Neural cell (in vitro differentiated cells): ENCODE measurements around the gene ZNF148. TPM values are rescaled to one million over a fixed set of nuclear protein-coding genes. Genes with fewer than 3 reads are reported as not detected.
A peak's percentile ranks its signal among the peaks of the same experiment; 100 is the strongest.

Experiments used
- H2AFZ ChIP-seq: fragments of 200-600, 300-800 bp; sonication (generic), shearing (Covaris generic); 2 replicates; pipeline ENCODE4 v1.6.0; 2014; ENCODE audit warnings: low read depth, mild to moderate bottlenecking, antibody characterized with exemption, low read length, moderate library complexity
- H3F3A ChIP-seq: fragments of 200-600 bp; shearing (Covaris generic); 2 replicates; pipeline ENCODE4 v1.6.1; 2016; ENCODE audit warnings: mild to moderate bottlenecking, moderate library complexity, mixed read lengths, antibody characterized with exemption, low read length; ENCODE audit not compliant: insufficient read depth, poor library complexity, severe bottlenecking
- H3K27ac ChIP-seq: fragments of 200-600, 300-800 bp; sonication (generic), shearing (Covaris generic); 2 replicates; pipeline ENCODE4 v1.5.1; 2014; ENCODE audit warnings: mild to moderate bottlenecking, low read length, moderate library complexity
- H3K27me3 ChIP-seq: fragments of 300-800, 200-600 bp; sonication (generic), shearing (Covaris generic); 2 replicates; pipeline ENCODE4 v1.6.0; 2014; ENCODE audit warnings: mild to moderate bottlenecking, low read depth, low read length, moderate library complexity; ENCODE audit not compliant: insufficient read depth
- H3K36me3 ChIP-seq: fragments of 300-800, 200-600 bp; sonication (generic), shearing (Covaris generic); 2 replicates; pipeline ENCODE4 v1.5.1; 2014; ENCODE audit warnings: mild to moderate bottlenecking, antibody characterized with exemption, low read length, moderate library complexity; ENCODE audit not compliant: insufficient read depth
- H3K4me2 ChIP-seq: fragments of 300-800, 200-600 bp; sonication (generic), shearing (Covaris generic); 2 replicates; pipeline ENCODE4 v1.6.0; 2014; ENCODE audit warnings: mild to moderate bottlenecking, low read length
- H3K4me3 ChIP-seq: fragments of 300-800, 200-600 bp; sonication (generic), shearing (Covaris generic); 2 replicates; pipeline ENCODE4 v1.5.1; 2014; ENCODE audit warnings: mild to moderate bottlenecking, low read length, moderate library complexity
- H3K79me2 ChIP-seq: fragments of 200-600 bp; shearing (Covaris generic); replicated peaks from 2 replicates; pipeline ENCODE4 v1.6.0; 2014; ENCODE audit warnings: mild to moderate bottlenecking, low read length, moderate library complexity; ENCODE audit not compliant: insufficient read depth
- H3K9ac ChIP-seq: fragments of 300-800, 200-600 bp; sonication (generic), shearing (Covaris generic); 2 replicates; pipeline ENCODE4 v1.6.1; 2016; ENCODE audit warnings: mild to moderate bottlenecking, low read length, mixed read lengths
- H3K9me2 ChIP-seq: fragments of 200-600 bp; shearing (Covaris generic); 2 replicates; pipeline ENCODE4 v1.6.1; 2016; ENCODE audit warnings: mild to moderate bottlenecking, low read length, mixed read lengths; ENCODE audit not compliant: insufficient read depth
- H3K9me3 ChIP-seq: fragments of 200-600, 300-800 bp; sonication (generic), shearing (Covaris generic); 2 replicates; pipeline ENCODE4 v1.6.1; 2016; ENCODE audit warnings: mild to moderate bottlenecking, mixed run types, low read length, moderate library complexity, mixed read lengths
- H4K20me1 ChIP-seq: fragments of 200-600 bp; shearing (Covaris generic); 2 replicates; pipeline ENCODE4 v1.6.1; 2016; ENCODE audit warnings: mild to moderate bottlenecking, mixed run types; ENCODE audit not compliant: insufficient read depth
- CTCF ChIP-seq: fragments of 450-650 bp; IDR thresholded peaks from 2 replicates; pipeline ENCODE4 v1.5.1; 2014; ENCODE audit warnings: antibody characterized with exemption, mild to moderate bottlenecking, moderate library complexity; ENCODE audit not compliant: poor library complexity, severe bottlenecking
- EP300 ChIP-seq: fragments of 450-650 bp; conservative IDR thresholded peaks from 2 replicates; pipeline ENCODE4 v1.6.1; 2014; ENCODE audit warnings: antibody characterized with exemption, mild to moderate bottlenecking, moderate library complexity; ENCODE audit not compliant: poor library complexity, severe bottlenecking
- EZH2 ChIP-seq: fragments of 200-600, 300-800 bp; shearing (Covaris generic), sonication (generic); IDR thresholded peaks from 2 replicates; pipeline ENCODE4 v1.6.1; 2014; ENCODE audit warnings: antibody characterized with exemption, low read length, borderline replicate concordance, mild to moderate bottlenecking; ENCODE audit not compliant: insufficient read depth, poor library complexity, severe bottlenecking
- MXI1 ChIP-seq: fragments of 450-650 bp; conservative IDR thresholded peaks from 2 replicates; pipeline ENCODE4 v1.6.1; 2014; ENCODE audit warnings: antibody characterized with exemption, mild to moderate bottlenecking; ENCODE audit not compliant: poor library complexity, severe bottlenecking
- POLR2AphosphoS5 ChIP-seq: IDR thresholded peaks from 2 replicates; pipeline ENCODE4 v1.6.1; 2012
- RAD21 ChIP-seq: fragments of 450-650 bp; conservative IDR thresholded peaks from 2 replicates; pipeline ENCODE4 v1.6.1; 2014; ENCODE audit warnings: antibody characterized with exemption, mild to moderate bottlenecking, moderate library complexity
- REST ChIP-seq: IDR thresholded peaks from 2 replicates; pipeline ENCODE4 v1.6.1; 2012; ENCODE audit warnings: borderline replicate concordance
- SMC3 ChIP-seq: fragments of 450-650 bp; conservative IDR thresholded peaks from 2 replicates; pipeline ENCODE4 v1.6.1; 2014; ENCODE audit warnings: antibody characterized with exemption, mild to moderate bottlenecking, moderate library complexity; ENCODE audit not compliant: poor library complexity
- TAF1 ChIP-seq: IDR thresholded peaks from 2 replicates; pipeline ENCODE4 v1.6.1; 2012; ENCODE audit warnings: low read depth
- polyA plus RNA-seq: library from polyadenylated mRNA; depleted of rRNA; stranded (reverse); fragments of >200 nt; gene quantifications from 2 replicates; pipeline ENCODE4 v1.2.3, GENCODE V29; 2014

Gene ZNF148
- polyA plus RNA-seq, 1 donor from 2014 or later: 16.9 TPM

- Histone ChIP-seq H3K79me2 (peaks cover 90% of the 10 kb centered on the region), H4K20me1 (peaks cover 4% of the 10 kb centered on the region), H2AFZ (no peak overlapping the region), H3K27ac (no peak overlapping the region), H3K9me2 (no peaks in the 10 kb centered on the region), H3K4me3 (no peak overlapping the region), H3K4me2 (no peak overlapping the region), H3K9me3 (no peaks in the 10 kb centered on the region), H3K9ac (no peak overlapping the region), H3K36me3 (no peaks in the 10 kb centered on the region), H3K27me3 (no peaks in the 10 kb centered on the region), H3F3A (no peaks in the 10 kb centered on the region)
- TF ChIP-seq EZH2: no peak
- no peak for TF ChIP-seq RAD21
Observed at GRCh38 chr3:125358923-125359322, 16.2 kb downstream of the ZNF148 start.

GRCh38 chr3:125357837-125358236, 17.3 kb downstream of the ZNF148 start:
- peak overlapping the region; percentile 56 for H3K27ac ChIP-seq
- H3K9me2 ChIP-seq: no peaks in the 10 kb centered on the region
- peaks cover 91% of the 10 kb centered on the region for H3K79me2 ChIP-seq
- H3K9me3 ChIP-seq: no peaks in the 10 kb centered on the region
- H3K36me3 ChIP-seq: no peaks in the 10 kb centered on the region
- peak overlapping the region; percentile 5 for H3K4me2 ChIP-seq
- no peak for TF ChIP-seq EZH2
- no peak for TF ChIP-seq SMC3
- no peak for TF ChIP-seq POLR2AphosphoS5
- TF ChIP-seq TAF1: no peak
- no peak for TF ChIP-seq EP300
- no peak for TF ChIP-seq REST
- no peak for TF ChIP-seq CTCF
- TF ChIP-seq RAD21: no peak
- H4K20me1 ChIP-seq: peaks cover 4% of the 10 kb centered on the region
- H3F3A ChIP-seq: no peaks in the 10 kb centered on the region
- peak overlapping the region; percentile 73 for H3K4me3 ChIP-seq
- H2AFZ ChIP-seq: no peak overlapping the region
- no peaks in the 10 kb centered on the region for H3K27me3 ChIP-seq
- peak overlapping the region; percentile 70 for H3K9ac ChIP-seq

- TF ChIP-seq RAD21: peak; percentile 16
- TF ChIP-seq EZH2: no peak
- TF ChIP-seq EP300: no peak
- TF ChIP-seq REST: peak; percentile 41
- TF ChIP-seq POLR2AphosphoS5: peak; percentile 77
- TF ChIP-seq TAF1: no peak
- peak; percentile 73 for TF ChIP-seq MXI1
- no peak for TF ChIP-seq CTCF
- no peak for TF ChIP-seq SMC3
- Histone ChIP-seq H3K27me3 (no peaks in the 10 kb centered on the region), H3K79me2 (peaks cover 91% of the 10 kb centered on the region), H3K9ac (peak overlapping the region; percentile 70), H3K9me2 (no peaks in the 10 kb centered on the region), H3K4me2 (peak overlapping the region; percentile 45), H2AFZ (no peak overlapping the region), H3K9me3 (no peaks in the 10 kb centered on the region), H3K4me3 (peak overlapping the region; percentile 73), H3F3A (no peaks in the 10 kb centered on the region), H3K36me3 (no peaks in the 10 kb centered on the region), H3K27ac (peak overlapping the region; percentile 56), H4K20me1 (peaks cover 4% of the 10 kb centered on the region)
Observed at GRCh38 chr3:125357032-125357658, 18.0 kb downstream of the ZNF148 start.
